ENCODE data around the gene SP2.

DNA sequence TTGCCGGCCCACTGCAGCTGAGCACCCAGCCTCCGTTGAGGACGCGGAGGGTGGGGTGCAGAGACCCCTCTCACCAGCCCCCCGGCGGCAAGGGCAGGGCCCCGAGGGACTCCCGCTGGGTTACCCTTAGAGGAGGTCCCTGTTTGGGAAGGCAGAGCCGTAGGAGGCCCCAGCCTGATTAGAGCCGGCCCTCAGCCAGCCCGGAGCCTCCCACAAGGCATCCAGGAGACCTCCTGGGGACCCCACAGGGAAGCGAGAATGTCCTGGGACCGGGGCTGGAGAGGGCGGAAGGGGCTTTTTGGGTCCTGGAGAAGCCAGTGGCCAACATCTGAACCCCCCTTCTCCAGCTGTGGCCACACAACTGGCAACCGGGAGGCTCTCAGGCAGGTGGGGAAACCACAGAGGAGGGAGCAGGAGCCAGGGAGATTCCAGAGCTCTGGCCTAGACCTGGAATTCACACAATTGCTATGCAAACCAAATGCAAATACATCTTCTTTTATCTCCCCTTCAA lies 23.3 kb upstream of the SP2 start:
- no peak for TF ChIP-seq EZH2 (IDR thresholded peaks at IDR 0.05; ENCODE audit: low read length, unreplicated experiment)
- TF ChIP-seq, protein P1, sequence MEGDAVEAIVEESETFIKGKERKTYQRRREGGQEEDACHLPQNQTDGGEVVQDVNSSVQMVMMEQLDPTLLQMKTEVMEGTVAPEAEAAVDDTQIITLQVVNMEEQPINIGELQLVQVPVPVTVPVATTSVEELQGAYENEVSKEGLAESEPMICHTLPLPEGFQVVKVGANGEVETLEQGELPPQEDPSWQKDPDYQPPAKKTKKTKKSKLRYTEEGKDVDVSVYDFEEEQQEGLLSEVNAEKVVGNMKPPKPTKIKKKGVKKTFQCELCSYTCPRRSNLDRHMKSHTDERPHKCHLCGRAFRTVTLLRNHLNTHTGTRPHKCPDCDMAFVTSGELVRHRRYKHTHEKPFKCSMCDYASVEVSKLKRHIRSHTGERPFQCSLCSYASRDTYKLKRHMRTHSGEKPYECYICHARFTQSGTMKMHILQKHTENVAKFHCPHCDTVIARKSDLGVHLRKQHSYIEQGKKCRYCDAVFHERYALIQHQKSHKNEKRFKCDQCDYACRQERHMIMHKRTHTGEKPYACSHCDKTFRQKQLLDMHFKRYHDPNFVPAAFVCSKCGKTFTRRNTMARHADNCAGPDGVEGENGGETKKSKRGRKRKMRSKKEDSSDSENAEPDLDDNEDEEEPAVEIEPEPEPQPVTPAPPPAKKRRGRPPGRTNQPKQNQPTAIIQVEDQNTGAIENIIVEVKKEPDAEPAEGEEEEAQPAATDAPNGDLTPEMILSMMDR (conservative IDR thresholded peaks at IDR 0.05; ENCODE audit: low read depth, low read length) = no peak
